SK-N-MC (cell line): Measurements from ENCODE around the gene MPZL2.
"Not testable (repeated sequence)": the region's sequence is repeated elsewhere in the genome, so short reads cannot be mapped to it uniquely, and the experiment has no call there.

Source experiments
- DNase-seq: peaks from one replicate; pipeline ENCODE4 v3.0.0-alpha.2; 2011; ENCODE audit warnings: low read depth, low spot score
- H3K27ac ChIP-seq: fragments of 200-600 bp; sonication (generic); 2 replicates; pipeline ENCODE4 v1.5.1; 2016; ENCODE audit warnings: mixed run types
- H3K36me3 ChIP-seq: fragments of 200-600 bp; sonication (generic); 2 replicates; pipeline ENCODE4 v1.6.1; 2017; ENCODE audit warnings: antibody characterized with exemption, low read length, mixed read lengths; ENCODE audit not compliant: insufficient read depth
- H3K4me3 ChIP-seq: fragments of 200-600 bp; sonication (generic); 2 replicates; pipeline ENCODE4 v1.5.1; 2016
- H3K9ac ChIP-seq: fragments of 200-600 bp; sonication (generic); 2 replicates; pipeline ENCODE4 v1.8.0; 2017; ENCODE audit warnings: mixed run types, mixed read lengths; ENCODE audit not compliant: insufficient read length
- H3K9me3 ChIP-seq: fragments of 200-600 bp; sonication (generic); 2 replicates; pipeline ENCODE4 v1.6.1; 2017; ENCODE audit warnings: low read depth, mild to moderate bottlenecking, antibody characterized with exemption, low read length, moderate library complexity, mixed read lengths
- EZH2 ChIP-seq: fragments of 200-600 bp; sonication (generic); IDR thresholded peaks from one replicate; pipeline ENCODE4 v1.6.1; 2017; ENCODE audit warnings: antibody characterized with exemption
- FOXP2 ChIP-seq: optimal IDR thresholded peaks from 2 replicates; pipeline ENCODE3; 2011; ENCODE audit warnings: mild to moderate bottlenecking, moderate library complexity; ENCODE audit not compliant: insufficient read depth; ENCODE audit errors: extremely low read length, control extremely low read depth
- POLR2AphosphoS5 ChIP-seq: IDR thresholded peaks from 2 replicates; pipeline ENCODE4 v1.6.1; 2012; ENCODE audit warnings: mild to moderate bottlenecking, low read depth, low read length, borderline replicate concordance

Gene MPZL2

GRCh38 chr11:118263695-118264568 is at the start of gene MPZL2:
MPZL2 (minus strand) TSS chr11:118264297; CDS start chr11:118264153, 144 bp downstream.
- TF ChIP-seq EZH2 = no peak
- no peak for TF ChIP-seq FOXP2
- no peak for TF ChIP-seq POLR2AphosphoS5
- Histone ChIP-seq H3K36me3 (no peaks in the 10 kb centered on the region), H3K9ac (no peak within 1 kb of the TSS), H3K9me3 (no peaks in the 10 kb centered on the region), H3K4me3 (no peak within 1 kb of the TSS), H3K27ac (no peak within 1 kb of the TSS)
- no peak for DNase-seq

GRCh38 chr11:118313242-118313641 is 49.1 kb upstream of the MPZL2 start:
- no peaks in the 10 kb centered on the region for H3K9me3 ChIP-seq
- no peak overlapping the region for H3K4me3 ChIP-seq
- no peak overlapping the region for H3K9ac ChIP-seq
- no peak for DNase-seq
- H3K36me3 ChIP-seq = no peaks in the 10 kb centered on the region
- TF ChIP-seq POLR2AphosphoS5 = no peak
- no peak overlapping the region for H3K27ac ChIP-seq

- Histone ChIP-seq H3K27ac (no peak overlapping the region), H3K4me3 (no peak overlapping the region), H3K9me3 (no peaks in the 10 kb centered on the region), H3K9ac (no peak overlapping the region), H3K36me3 (no peaks in the 10 kb centered on the region)
- TF ChIP-seq POLR2AphosphoS5 = no peak
- no peak for TF ChIP-seq EZH2
- no peak for TF ChIP-seq FOXP2
- DNase-seq = no peak
Measured at GRCh38 chr11:118312328-118312727, 48.2 kb upstream of the MPZL2 start.

GRCh38 chr11:118311518-118311917 is 47.4 kb upstream of the MPZL2 start:
- no peaks in the 10 kb centered on the region for H3K36me3 ChIP-seq
- no peak for TF ChIP-seq FOXP2
- TF ChIP-seq EZH2 = no peak
- no peak for TF ChIP-seq POLR2AphosphoS5
- no peak for DNase-seq
- H3K9me3 ChIP-seq = no peaks in the 10 kb centered on the region
- H3K4me3 ChIP-seq = no peak overlapping the region
- H3K27ac ChIP-seq = no peak overlapping the region
- no peak overlapping the region for H3K9ac ChIP-seq

GRCh38 chr11:118310781-118311485 is 46.8 kb upstream of the MPZL2 start:
- Histone ChIP-seq H3K9me3 (no peaks in the 10 kb centered on the region), H3K27ac (no peak overlapping the region), H3K9ac (no peak overlapping the region), H3K36me3 (no peaks in the 10 kb centered on the region), H3K4me3 (no peak overlapping the region)
- no peak for TF ChIP-seq POLR2AphosphoS5
- no peak for TF ChIP-seq FOXP2
- TF ChIP-seq EZH2 = no peak
- no peak for DNase-seq

DNA sequence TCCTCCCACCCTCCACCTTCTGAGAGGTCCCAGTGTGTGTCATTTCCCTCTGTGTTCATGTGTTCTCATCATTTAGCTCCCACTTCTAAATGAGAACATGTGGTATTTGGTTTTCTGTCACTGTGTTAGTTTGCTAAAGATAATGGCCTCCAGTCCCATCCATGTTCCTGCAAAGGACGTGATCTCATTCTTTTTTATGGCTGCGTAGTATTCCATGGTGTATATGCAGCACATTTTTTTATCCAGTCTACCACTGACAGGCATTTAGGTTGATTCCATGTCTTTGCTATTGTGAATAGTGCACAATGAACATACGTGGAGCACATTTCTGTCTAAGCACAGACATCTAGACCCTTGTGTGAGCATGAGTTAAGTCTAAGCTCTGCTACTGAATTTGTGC is 46.2 kb upstream of the MPZL2 start:
- Histone ChIP-seq H3K36me3 (no peaks in the 10 kb centered on the region), H3K4me3 (no peak overlapping the region), H3K27ac (no peak overlapping the region), H3K9me3 (no peaks in the 10 kb centered on the region), H3K9ac (no peak overlapping the region)
- DNase-seq = no peak
- TF ChIP-seq POLR2AphosphoS5 = no peak
- no peak for TF ChIP-seq FOXP2
- TF ChIP-seq EZH2 = no peak

DNA sequence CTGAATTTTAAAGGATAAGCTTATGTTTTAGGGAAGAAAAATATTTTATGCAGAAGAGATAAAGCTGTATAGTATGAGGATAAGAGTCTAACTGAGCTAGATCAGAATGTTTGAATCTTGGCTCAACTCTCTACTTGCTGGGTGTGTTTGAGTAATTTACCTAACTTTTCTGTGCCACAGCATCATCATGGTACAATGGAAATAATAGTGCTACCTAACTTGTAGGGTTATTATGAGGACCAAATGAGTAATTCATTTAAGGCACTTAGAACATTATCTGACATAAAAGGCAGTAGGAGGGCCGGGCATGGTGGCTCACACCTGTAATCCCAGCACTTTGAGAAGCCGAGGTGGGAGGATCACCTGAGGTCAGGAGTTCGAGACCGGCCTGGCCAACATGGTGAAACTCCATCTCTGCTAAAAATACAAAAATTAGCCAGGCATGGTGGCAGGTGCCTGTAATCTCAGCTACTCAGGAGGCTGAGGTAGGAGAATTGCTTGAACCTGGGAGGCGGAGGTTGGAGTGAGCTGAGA is 45.0 kb upstream of the MPZL2 start:
- DNase-seq, H3K27ac ChIP-seq, H3K36me3 ChIP-seq, H3K9me3 ChIP-seq, H3K9ac ChIP-seq, H3K4me3 ChIP-seq: not testable (repeated sequence)

- H3K36me3 ChIP-seq = no peaks in the 10 kb centered on the region
- no peak overlapping the region for H3K9ac ChIP-seq
- no peak overlapping the region for H3K27ac ChIP-seq
- no peaks in the 10 kb centered on the region for H3K9me3 ChIP-seq
- no peak for TF ChIP-seq POLR2AphosphoS5
- no peak for TF ChIP-seq FOXP2
- no peak for TF ChIP-seq EZH2
- H3K4me3 ChIP-seq = no peak overlapping the region
- DNase-seq = no peak
Measured at GRCh38 chr11:118306556-118306955, 42.5 kb upstream of the MPZL2 start.

- no peaks in the 10 kb centered on the region for H3K9me3 ChIP-seq
- no peak overlapping the region for H3K4me3 ChIP-seq
- no peak for DNase-seq
- no peak for TF ChIP-seq POLR2AphosphoS5
- no peak for TF ChIP-seq FOXP2
- TF ChIP-seq EZH2 = no peak
- H3K27ac ChIP-seq = no peak overlapping the region
- no peaks in the 10 kb centered on the region for H3K36me3 ChIP-seq
- H3K9ac ChIP-seq = no peak overlapping the region
Measured at GRCh38 chr11:118305726-118306125, 41.6 kb upstream of the MPZL2 start.
